SK-N-MC (cell line): ENCODE data around the gene PRKAR2A.

ENCODE experiments used
- DNase-seq: peaks from one replicate; pipeline ENCODE4 v3.0.0-alpha.2; 2011; ENCODE audit warnings: low read depth, low spot score
- H3K27ac ChIP-seq: fragments of 200-600 bp; sonication (generic); 2 replicates; pipeline ENCODE4 v1.5.1; 2016; ENCODE audit warnings: mixed run types
- H3K36me3 ChIP-seq: fragments of 200-600 bp; sonication (generic); 2 replicates; pipeline ENCODE4 v1.6.1; 2017; ENCODE audit warnings: antibody characterized with exemption, low read length, mixed read lengths; ENCODE audit not compliant: insufficient read depth
- H3K4me3 ChIP-seq: fragments of 200-600 bp; sonication (generic); 2 replicates; pipeline ENCODE4 v1.5.1; 2016
- H3K9ac ChIP-seq: fragments of 200-600 bp; sonication (generic); 2 replicates; pipeline ENCODE4 v1.8.0; 2017; ENCODE audit warnings: mixed run types, mixed read lengths; ENCODE audit not compliant: insufficient read length
- H3K9me3 ChIP-seq: fragments of 200-600 bp; sonication (generic); 2 replicates; pipeline ENCODE4 v1.6.1; 2017; ENCODE audit warnings: low read depth, mild to moderate bottlenecking, antibody characterized with exemption, low read length, moderate library complexity, mixed read lengths
- EZH2 ChIP-seq: fragments of 200-600 bp; sonication (generic); IDR thresholded peaks from one replicate; pipeline ENCODE4 v1.6.1; 2017; ENCODE audit warnings: antibody characterized with exemption
- FOXP2 ChIP-seq: optimal IDR thresholded peaks from 2 replicates; pipeline ENCODE3; 2011; ENCODE audit warnings: mild to moderate bottlenecking, moderate library complexity; ENCODE audit not compliant: insufficient read depth; ENCODE audit errors: extremely low read length, control extremely low read depth
- POLR2AphosphoS5 ChIP-seq: IDR thresholded peaks from 2 replicates; pipeline ENCODE4 v1.6.1; 2012; ENCODE audit warnings: mild to moderate bottlenecking, low read depth, low read length, borderline replicate concordance

The PRKAR2A gene

DNA sequence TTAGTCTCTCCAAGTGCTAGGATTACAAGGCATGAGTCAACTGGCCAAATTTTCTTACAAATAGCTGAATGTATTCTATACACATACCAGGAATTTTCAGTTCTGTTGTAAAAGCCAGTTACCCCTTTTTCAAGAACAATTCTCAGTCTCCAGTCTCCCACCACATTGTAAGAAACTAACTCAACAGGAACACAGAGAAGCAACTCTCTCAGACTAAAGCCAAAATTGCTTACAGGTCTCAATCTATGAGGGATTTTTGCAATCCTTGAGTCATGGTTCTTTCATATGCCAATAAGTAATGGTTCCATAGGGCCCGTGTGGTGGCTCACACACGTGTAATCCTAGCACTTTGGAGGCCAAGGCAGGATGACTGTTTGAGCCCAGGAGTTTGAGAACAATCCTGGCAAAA, 139.2 kb downstream of the PRKAR2A start:
- Histone ChIP-seq H3K9me3 (no peaks in the 10 kb centered on the region), H3K36me3 (peaks cover 40% of the 10 kb centered on the region), H3K27ac (no peak overlapping the region), H3K9ac (no peak overlapping the region), H3K4me3 (no peak overlapping the region)
- no peak for TF ChIP-seq EZH2
- no peak for TF ChIP-seq FOXP2
- no peak for TF ChIP-seq POLR2AphosphoS5
- DNase-seq = no peak

- Histone ChIP-seq H3K4me3 (no peak overlapping the region), H3K27ac (no peak overlapping the region), H3K9me3 (no peaks in the 10 kb centered on the region), H3K36me3 (peaks cover 43% of the 10 kb centered on the region), H3K9ac (no peak overlapping the region)
- DNase-seq = no peak
- TF ChIP-seq EZH2 (no peak), FOXP2 (no peak), POLR2AphosphoS5 (no peak)
Observed at GRCh38 chr3:48707157-48707556, 140.5 kb downstream of the PRKAR2A start.

GRCh38 chr3:48702320-48702920, 145.3 kb downstream of the PRKAR2A start:
- TF ChIP-seq POLR2AphosphoS5 (no peak), FOXP2 (no peak), EZH2 (no peak)
- Histone ChIP-seq H3K27ac (no peak overlapping the region), H3K9me3 (no peaks in the 10 kb centered on the region), H3K4me3 (no peak overlapping the region), H3K9ac (no peak overlapping the region), H3K36me3 (peaks cover 28% of the 10 kb centered on the region; the same call in 1 of the 2 replicates)
- DNase-seq = no peak

GRCh38 chr3:48700731-48701405, 146.8 kb downstream of the PRKAR2A start:
- no peak overlapping the region for H3K4me3 ChIP-seq
- DNase-seq = no peak
- peaks cover 21% of the 10 kb centered on the region; the same call in 1 of the 2 replicates for H3K36me3 ChIP-seq
- no peak overlapping the region for H3K9ac ChIP-seq
- no peak overlapping the region for H3K27ac ChIP-seq
- no peaks in the 10 kb centered on the region for H3K9me3 ChIP-seq
- TF ChIP-seq POLR2AphosphoS5 (no peak), EZH2 (no peak), FOXP2 (no peak)

DNA sequence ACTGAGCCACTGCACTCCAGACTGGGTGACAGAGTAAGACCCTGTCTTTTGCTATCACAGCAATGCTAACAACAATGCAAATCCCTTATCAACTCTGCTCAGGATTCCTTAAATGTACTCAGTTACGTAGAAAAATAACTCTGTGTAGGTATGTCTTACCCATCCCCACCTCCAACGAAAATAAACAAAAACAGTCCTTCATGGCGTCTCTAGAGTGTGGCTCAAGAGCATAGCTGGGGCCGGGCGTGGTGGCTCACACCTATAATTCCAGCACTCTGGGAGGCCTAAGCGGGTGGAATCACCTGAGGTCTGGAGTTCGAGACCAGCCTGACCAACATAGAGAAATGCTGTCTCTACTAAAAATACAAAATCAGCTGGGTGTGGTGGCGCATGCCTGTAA, 148.8 kb downstream of the PRKAR2A start:
- no peak for TF ChIP-seq FOXP2
- no peak for TF ChIP-seq POLR2AphosphoS5
- no peak for TF ChIP-seq EZH2
- H3K9ac ChIP-seq = no peak overlapping the region
- no peak overlapping the region for H3K4me3 ChIP-seq
- no peaks in the 10 kb centered on the region for H3K9me3 ChIP-seq
- H3K27ac ChIP-seq = no peak overlapping the region
- H3K36me3 ChIP-seq = peaks cover 33% of the 10 kb centered on the region; the same call in 1 of the 2 replicates
- DNase-seq = no peak

DNA sequence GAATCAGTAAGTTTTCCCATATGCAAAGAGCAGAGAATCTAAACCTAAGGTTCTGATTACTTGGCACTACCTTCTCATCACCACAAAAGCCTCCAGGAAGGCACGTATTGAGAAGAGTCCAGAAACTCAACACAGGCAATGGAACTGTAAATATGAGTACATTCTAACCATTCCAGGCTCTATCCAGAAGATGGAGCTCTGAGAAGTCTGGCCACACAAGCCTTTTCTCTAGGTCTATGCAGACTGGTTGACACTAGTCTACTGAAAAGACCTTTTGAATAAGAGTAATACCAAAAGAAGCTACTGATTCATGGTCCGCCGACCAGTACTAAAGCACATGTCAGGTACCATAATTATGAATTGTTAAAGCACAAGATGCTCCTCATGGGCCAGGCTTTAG, 149.7 kb downstream of the PRKAR2A start:
- Histone ChIP-seq H3K9me3 (no peaks in the 10 kb centered on the region), H3K36me3 (peaks cover 41% of the 10 kb centered on the region; the same call in 1 of the 2 replicates), H3K9ac (no peak overlapping the region), H3K27ac (no peak overlapping the region), H3K4me3 (no peak overlapping the region)
- no peak for DNase-seq
- no peak for TF ChIP-seq EZH2

- TF ChIP-seq FOXP2 (no peak), POLR2AphosphoS5 (no peak), EZH2 (no peak)
- Histone ChIP-seq H3K9ac (no peak overlapping the region), H3K27ac (no peak overlapping the region), H3K36me3 (peaks cover 38% of the 10 kb centered on the region; the same call in 1 of the 2 replicates), H3K4me3 (no peak overlapping the region), H3K9me3 (no peaks in the 10 kb centered on the region)
- DNase-seq = no peak
Observed at GRCh38 chr3:48696601-48697000, 151.1 kb downstream of the PRKAR2A start.
